ENCODE data around the gene TM9SF4.

- TF ChIP-seq ZFP3 (CRISPR knock-in tag; IDR thresholded peaks at IDR 0.05) (no peak), ZFP30 (CRISPR knock-in tag; IDR thresholded peaks at IDR 0.05) (no peak)
Measured at GRCh38 chr20:32199006-32199405, 89.5 kb downstream of the TM9SF4 start.
